K562 (cell line): Measurements from ENCODE around the gene LRRC41. TPM values are rescaled to one million over a fixed set of nuclear protein-coding genes. Genes with fewer than 3 reads are reported as not detected.

Experiments used
- ARHGAP35 ChIP-seq: fragments of 450-650 bp; IDR thresholded peaks from 2 replicates; pipeline ENCODE4 v1.6.1; 2018; ENCODE audit not compliant: partially characterized antibody
- FOXP1 ChIP-seq: sonication (generic); formaldehyde crosslinking; IDR thresholded peaks from 2 replicates; pipeline ENCODE4 v1.8.0; 2022; ENCODE audit warnings: mild to moderate bottlenecking, missing genetic modification reagents
- HDAC2 ChIP-seq: fragments of 450-650 bp; IDR thresholded peaks from 2 replicates; pipeline ENCODE4 v1.6.1; 2016; ENCODE audit warnings: mild to moderate bottlenecking
- HDAC3 ChIP-seq: fragments of 450-650 bp; IDR thresholded peaks from 2 replicates; pipeline ENCODE4 v1.6.1; 2018; ENCODE audit warnings: borderline replicate concordance, mild to moderate bottlenecking, moderate library complexity; ENCODE audit not compliant: partially characterized antibody
- MECOM ChIP-seq: fragments of 250-450 bp; sonication (Bioruptor Pico); IDR thresholded peaks from 2 replicates; pipeline ENCODE4 v1.8.0; 2022; ENCODE audit warnings: inconsistent platforms
- PTBP1 ChIP-seq: fragments of 200-400 bp; formaldehyde crosslinking; IDR thresholded peaks from 2 replicates; pipeline ENCODE4 v1.6.1; 2017; ENCODE audit warnings: low read depth, low read length
- RBM14 ChIP-seq: fragments of 200-400 bp; formaldehyde crosslinking; IDR thresholded peaks from 2 replicates; pipeline ENCODE4 v1.6.1; 2018; ENCODE audit warnings: low read depth, mild to moderate bottlenecking, low read length, moderate library complexity, borderline replicate concordance; ENCODE audit not compliant: insufficient read depth
- SAFB2 ChIP-seq: fragments of 200-400 bp; formaldehyde crosslinking; IDR thresholded peaks from 2 replicates; pipeline ENCODE4 v1.6.1; 2018; ENCODE audit warnings: borderline replicate concordance, low read length, low read depth, moderate library complexity; ENCODE audit not compliant: severe bottlenecking
- STAT5B ChIP-seq: fragments of 250-450 bp; sonication (Bioruptor Pico); IDR thresholded peaks from 2 replicates; pipeline ENCODE4 v1.8.0; 2021; ENCODE audit warnings: mild to moderate bottlenecking, inconsistent platforms
- TRIM28 ChIP-seq: fragments of 450-650 bp; IDR thresholded peaks from 2 replicates; pipeline ENCODE4 v1.6.1; 2017
- ZNF347 ChIP-seq: fragments of 450-650 bp; formaldehyde crosslinking; IDR thresholded peaks from 2 replicates; pipeline ENCODE4 v1.4.0; 2020; ENCODE audit warnings: low read depth, mild to moderate bottlenecking, moderate library complexity
- polyA plus RNA-seq, 8 experiments: library from polyadenylated mRNA; depleted of rRNA in 4 of 8; stranded (reverse) in 5 of 8; unstranded in 3 of 8; fragments of >200 nt; fragmentation: Nextera tagmentation in 2 of 8; fragmentation: Illumina TruSeq in 1 of 8; extraction: Ambion mirVana in 2 of 8; extraction: Trizol in 1 of 8; gene quantifications; 2 replicates each; pipeline versions ENCODE4 v1.2.1 to v1.2.3, GENCODE V29; 2011 to 2014; ENCODE audit warnings: inconsistent platforms in 1 of 8, missing spikeins in 1 of 8
- total RNA-seq, 7 experiments: library from RNA; depleted of rRNA in 6 of 7; stranded (reverse); fragments of >200 nt in 6 of 7; fragmentation: Illumina TruSeq in 2 of 7; extraction: Trizol in 2 of 7; gene quantifications; 2 replicates each; pipeline versions ENCODE4 v1.2.1 to v1.2.3, GENCODE V29; 2011 to 2021; ENCODE audit warnings: low replicate concordance in 1 of 7
- TF ChIP-seq, protein P1 (sequence below), 2 experiments: IDR thresholded peaks in 1 of 2; conservative IDR thresholded peaks in 1 of 2; 2 replicates each; pipeline ENCODE4 v1.6.1; 2016; ENCODE audit warnings: low read depth in 2 of 2, mild to moderate bottlenecking in 1 of 2, missing compliant biosample characterization in 1 of 2, missing genetic modification characterization in 1 of 2, moderate library complexity in 1 of 2
- TF ChIP-seq, protein P2 (sequence below): sonication (generic); formaldehyde crosslinking; IDR thresholded peaks from 2 replicates; pipeline ENCODE4 v1.8.0; 2022; ENCODE audit warnings: missing genetic modification reagents, mild to moderate bottlenecking, borderline replicate concordance
- TF ChIP-seq, protein P3 (sequence below), 2 experiments: IDR thresholded peaks; 2 replicates each; pipeline ENCODE4 v1.6.1; 2012; ENCODE audit warnings: improper control_type of control experiment in 2 of 2, low read depth in 2 of 2, low read length in 2 of 2, borderline replicate concordance in 1 of 2
- TF ChIP-seq, protein P4 (sequence below): fragments of 450-650 bp; IDR thresholded peaks from 2 replicates; pipeline ENCODE4 v1.6.1; 2016; ENCODE audit warnings: low read depth, mild to moderate bottlenecking, moderate library complexity
- TF ChIP-seq, protein P5 (sequence below): fragments of 250-450 bp; sonication (Bioruptor Pico); IDR thresholded peaks from 2 replicates; pipeline ENCODE4 v1.8.0; 2022; ENCODE audit warnings: inconsistent platforms, mild to moderate bottlenecking, moderate library complexity, borderline replicate concordance

The LRRC41 gene
- total and polyA plus RNA-seq, 9 of the 15 experiments (the other 6 are each of a cell fraction or from before 2014, with no cell fraction given), result 10.5 to 64.7 (median 44.2) TPM

DNA sequence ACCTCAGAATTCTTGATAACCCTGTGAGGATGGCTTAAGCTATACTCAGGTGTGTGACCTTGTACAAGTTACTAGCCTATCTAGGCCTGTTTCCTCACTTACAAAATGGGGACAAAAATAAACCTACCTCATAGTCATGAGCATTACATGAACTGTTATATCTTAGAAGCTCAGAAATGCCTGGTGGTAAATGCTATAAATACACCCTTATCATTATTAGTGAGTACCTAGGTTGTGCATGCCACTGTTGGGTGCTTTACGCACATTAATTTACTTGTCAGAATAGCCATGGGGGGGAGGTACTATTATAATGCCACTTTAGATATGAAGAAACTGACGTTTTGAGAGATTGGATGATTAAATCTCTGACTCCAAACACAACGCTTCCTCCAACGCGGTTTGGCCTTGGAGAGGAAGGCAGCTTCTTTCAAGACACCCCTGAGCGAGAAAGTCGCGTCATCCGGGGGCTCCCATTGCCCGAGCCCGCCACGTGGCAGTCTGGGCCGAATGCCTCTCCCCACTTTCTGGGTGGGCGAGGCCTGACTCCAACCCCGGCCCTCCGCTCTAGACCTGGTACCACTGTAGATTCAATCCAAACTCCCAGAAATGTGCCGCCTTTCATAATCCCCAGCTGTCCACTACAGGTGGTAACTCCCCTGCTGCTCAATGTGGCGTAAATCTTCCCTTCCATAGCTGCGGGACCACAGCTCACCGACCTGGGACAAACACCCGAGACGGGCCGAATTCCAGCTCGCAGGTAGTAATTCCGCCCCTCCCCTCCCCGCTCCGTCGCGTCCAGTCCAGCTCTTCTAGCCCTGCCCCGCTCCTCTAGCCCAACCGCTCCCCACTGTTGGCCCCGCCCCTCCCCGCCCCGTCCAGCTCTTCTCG, 56.6 kb downstream of the LRRC41 start (continued):
- TF ChIP-seq, protein P1, sequence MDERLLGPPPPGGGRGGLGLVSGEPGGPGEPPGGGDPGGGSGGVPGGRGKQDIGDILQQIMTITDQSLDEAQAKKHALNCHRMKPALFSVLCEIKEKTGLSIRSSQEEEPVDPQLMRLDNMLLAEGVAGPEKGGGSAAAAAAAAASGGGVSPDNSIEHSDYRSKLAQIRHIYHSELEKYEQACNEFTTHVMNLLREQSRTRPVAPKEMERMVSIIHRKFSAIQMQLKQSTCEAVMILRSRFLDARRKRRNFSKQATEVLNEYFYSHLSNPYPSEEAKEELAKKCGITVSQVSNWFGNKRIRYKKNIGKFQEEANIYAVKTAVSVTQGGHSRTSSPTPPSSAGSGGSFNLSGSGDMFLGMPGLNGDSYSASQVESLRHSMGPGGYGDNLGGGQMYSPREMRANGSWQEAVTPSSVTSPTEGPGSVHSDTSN (CRISPR knock-in tag; IDR thresholded peaks at IDR 0.05; ENCODE audit: low read depth), result no peak
- TF ChIP-seq, protein P1 (tag; conservative IDR thresholded peaks at IDR 0.05; ENCODE audit: low read depth), result peak; percentile 60
- TF ChIP-seq FOXP1 (CRISPR knock-in tag), result no peak; the same call in 1 of the 2 replicates
- TF ChIP-seq, protein P2, sequence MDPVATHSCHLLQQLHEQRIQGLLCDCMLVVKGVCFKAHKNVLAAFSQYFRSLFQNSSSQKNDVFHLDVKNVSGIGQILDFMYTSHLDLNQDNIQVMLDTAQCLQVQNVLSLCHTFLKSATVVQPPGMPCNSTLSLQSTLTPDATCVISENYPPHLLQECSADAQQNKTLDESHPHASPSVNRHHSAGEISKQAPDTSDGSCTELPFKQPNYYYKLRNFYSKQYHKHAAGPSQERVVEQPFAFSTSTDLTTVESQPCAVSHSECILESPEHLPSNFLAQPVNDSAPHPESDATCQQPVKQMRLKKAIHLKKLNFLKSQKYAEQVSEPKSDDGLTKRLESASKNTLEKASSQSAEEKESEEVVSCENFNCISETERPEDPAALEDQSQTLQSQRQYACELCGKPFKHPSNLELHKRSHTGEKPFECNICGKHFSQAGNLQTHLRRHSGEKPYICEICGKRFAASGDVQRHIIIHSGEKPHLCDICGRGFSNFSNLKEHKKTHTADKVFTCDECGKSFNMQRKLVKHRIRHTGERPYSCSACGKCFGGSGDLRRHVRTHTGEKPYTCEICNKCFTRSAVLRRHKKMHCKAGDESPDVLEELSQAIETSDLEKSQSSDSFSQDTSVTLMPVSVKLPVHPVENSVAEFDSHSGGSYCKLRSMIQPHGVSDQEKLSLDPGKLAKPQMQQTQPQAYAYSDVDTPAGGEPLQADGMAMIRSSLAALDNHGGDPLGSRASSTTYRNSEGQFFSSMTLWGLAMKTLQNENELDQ (CRISPR knock-in tag), result 0 out of 2 replicates have a peak, but pooled peaks have one; percentile 28
- no peak for TF ChIP-seq PTBP1
- peak; percentile 57 for TF ChIP-seq HDAC2
- 0 out of 2 replicates have a peak, but pooled peaks have one; percentile 10 for TF ChIP-seq ZNF347 (CRISPR knock-in tag)
- TF ChIP-seq, protein P3, sequence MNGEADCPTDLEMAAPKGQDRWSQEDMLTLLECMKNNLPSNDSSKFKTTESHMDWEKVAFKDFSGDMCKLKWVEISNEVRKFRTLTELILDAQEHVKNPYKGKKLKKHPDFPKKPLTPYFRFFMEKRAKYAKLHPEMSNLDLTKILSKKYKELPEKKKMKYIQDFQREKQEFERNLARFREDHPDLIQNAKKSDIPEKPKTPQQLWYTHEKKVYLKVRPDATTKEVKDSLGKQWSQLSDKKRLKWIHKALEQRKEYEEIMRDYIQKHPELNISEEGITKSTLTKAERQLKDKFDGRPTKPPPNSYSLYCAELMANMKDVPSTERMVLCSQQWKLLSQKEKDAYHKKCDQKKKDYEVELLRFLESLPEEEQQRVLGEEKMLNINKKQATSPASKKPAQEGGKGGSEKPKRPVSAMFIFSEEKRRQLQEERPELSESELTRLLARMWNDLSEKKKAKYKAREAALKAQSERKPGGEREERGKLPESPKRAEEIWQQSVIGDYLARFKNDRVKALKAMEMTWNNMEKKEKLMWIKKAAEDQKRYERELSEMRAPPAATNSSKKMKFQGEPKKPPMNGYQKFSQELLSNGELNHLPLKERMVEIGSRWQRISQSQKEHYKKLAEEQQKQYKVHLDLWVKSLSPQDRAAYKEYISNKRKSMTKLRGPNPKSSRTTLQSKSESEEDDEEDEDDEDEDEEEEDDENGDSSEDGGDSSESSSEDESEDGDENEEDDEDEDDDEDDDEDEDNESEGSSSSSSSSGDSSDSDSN (IDR thresholded peaks at IDR 0.05; ENCODE audit: borderline replicate concordance in 1 of 2, low read depth in 2 of 2, low read length in 2 of 2), result no peak
- no peak for TF ChIP-seq RBM14
- TF ChIP-seq SAFB2, result no peak
- TF ChIP-seq TRIM28, result peak; percentile 69
- TF ChIP-seq MECOM (CRISPR knock-in tag), result no peak
- TF ChIP-seq, protein P4, sequence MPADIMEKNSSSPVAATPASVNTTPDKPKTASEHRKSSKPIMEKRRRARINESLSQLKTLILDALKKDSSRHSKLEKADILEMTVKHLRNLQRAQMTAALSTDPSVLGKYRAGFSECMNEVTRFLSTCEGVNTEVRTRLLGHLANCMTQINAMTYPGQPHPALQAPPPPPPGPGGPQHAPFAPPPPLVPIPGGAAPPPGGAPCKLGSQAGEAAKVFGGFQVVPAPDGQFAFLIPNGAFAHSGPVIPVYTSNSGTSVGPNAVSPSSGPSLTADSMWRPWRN, result 0 out of 2 replicates have a peak, but pooled peaks have one; percentile 18
- TF ChIP-seq STAT5B (CRISPR knock-in tag), result no peak
- TF ChIP-seq, protein P5, sequence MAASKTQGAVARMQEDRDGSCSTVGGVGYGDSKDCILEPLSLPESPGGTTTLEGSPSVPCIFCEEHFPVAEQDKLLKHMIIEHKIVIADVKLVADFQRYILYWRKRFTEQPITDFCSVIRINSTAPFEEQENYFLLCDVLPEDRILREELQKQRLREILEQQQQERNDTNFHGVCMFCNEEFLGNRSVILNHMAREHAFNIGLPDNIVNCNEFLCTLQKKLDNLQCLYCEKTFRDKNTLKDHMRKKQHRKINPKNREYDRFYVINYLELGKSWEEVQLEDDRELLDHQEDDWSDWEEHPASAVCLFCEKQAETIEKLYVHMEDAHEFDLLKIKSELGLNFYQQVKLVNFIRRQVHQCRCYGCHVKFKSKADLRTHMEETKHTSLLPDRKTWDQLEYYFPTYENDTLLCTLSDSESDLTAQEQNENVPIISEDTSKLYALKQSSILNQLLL, result no peak
- TF ChIP-seq ARHGAP35, result no peak
- no peak for TF ChIP-seq HDAC3
